HCEC 1CT (cell line): ENCODE data around the gene NDNF.
A peak's percentile ranks its signal among the peaks of the same experiment; 100 is the strongest.

Source experiments
- DNase-seq: peaks from one replicate; pipeline ENCODE4 v3.0.0-alpha.2; 2017

Gene NDNF, protein sequence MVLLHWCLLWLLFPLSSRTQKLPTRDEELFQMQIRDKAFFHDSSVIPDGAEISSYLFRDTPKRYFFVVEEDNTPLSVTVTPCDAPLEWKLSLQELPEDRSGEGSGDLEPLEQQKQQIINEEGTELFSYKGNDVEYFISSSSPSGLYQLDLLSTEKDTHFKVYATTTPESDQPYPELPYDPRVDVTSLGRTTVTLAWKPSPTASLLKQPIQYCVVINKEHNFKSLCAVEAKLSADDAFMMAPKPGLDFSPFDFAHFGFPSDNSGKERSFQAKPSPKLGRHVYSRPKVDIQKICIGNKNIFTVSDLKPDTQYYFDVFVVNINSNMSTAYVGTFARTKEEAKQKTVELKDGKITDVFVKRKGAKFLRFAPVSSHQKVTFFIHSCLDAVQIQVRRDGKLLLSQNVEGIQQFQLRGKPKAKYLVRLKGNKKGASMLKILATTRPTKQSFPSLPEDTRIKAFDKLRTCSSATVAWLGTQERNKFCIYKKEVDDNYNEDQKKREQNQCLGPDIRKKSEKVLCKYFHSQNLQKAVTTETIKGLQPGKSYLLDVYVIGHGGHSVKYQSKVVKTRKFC

DNA sequence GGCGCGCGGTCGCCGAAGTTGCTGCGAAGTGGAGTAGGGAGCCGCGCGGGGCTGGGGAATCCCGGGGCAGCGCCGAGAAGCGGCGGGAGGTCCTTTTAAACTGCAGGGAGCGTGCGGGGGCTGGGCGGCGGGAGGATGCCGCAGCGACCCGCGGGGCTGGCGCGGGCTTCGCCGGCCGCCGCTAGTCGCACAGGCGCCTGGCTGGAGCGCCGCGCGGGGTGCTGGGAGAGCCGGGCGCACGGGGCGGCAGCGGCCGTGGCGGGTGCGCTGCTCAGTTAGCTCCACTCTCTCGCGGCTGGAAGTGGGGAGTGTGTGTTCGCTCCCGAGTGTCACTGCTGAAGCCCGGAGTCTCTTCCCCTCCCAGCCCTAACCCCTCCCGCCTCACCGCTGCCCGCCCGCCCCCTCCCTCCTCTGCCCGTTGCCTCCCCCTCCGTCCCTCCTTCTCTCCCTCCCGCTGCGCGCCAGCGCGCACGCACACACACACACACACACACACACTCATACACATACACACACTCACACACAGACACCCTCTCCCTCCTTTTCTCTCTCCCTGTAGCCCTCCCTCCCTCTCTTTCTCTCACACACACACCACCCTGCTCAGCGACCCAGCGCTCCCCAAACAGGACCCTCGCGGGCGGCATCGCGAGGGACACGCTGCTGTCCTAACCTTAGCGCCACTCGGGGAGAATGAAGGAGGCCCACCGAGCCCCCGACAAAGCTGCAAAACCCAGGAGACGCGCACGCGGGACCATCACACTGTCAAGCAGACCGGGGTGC is at the start of gene NDNF:
TSS of gene NDNF (minus strand) at position 312 of the 780 bp plus-strand sequence. CDS start 26,698 bp downstream, outside the sequence.
- DNase-seq, result peak; percentile 6

DNA sequence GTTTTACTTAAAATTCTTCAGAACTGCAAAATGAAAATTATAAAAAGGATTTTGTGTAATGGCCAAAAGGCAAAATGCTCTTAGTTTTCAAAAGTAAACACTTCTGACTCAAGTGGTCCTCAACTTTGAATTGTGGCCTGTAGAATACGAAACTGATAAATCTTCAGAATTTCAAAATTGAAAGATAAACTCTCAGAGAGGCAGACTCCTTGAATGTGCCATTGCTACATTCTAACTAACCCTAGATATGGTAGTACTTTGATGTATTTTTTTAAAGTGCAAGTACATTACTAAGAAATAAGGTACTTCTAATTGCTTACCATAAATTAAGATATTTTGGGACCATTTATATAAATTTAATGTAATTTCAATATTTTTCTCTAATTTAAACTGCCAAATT is 47.4 kb upstream of the NDNF start:
- no peak for DNase-seq

DNA sequence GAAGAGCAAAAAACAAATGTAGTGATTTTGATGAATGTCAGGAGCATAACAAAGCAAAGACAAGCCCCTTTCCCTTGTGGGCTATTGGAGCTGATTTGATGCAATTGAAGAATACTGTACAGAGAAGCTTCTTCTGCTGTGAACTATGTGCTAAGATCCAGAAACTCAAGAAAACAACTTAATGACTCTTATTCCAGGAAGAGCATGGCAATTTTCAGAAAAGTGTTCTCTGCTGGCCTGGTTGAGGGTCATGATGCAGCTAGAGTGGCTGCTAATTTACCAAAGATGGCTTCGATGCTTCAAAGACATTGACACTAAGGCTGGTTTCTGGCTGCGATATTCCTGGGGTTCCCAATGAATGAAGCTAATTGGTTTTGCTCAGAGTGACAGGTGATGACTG is 46.0 kb upstream of the NDNF start:
- no peak for DNase-seq

DNA sequence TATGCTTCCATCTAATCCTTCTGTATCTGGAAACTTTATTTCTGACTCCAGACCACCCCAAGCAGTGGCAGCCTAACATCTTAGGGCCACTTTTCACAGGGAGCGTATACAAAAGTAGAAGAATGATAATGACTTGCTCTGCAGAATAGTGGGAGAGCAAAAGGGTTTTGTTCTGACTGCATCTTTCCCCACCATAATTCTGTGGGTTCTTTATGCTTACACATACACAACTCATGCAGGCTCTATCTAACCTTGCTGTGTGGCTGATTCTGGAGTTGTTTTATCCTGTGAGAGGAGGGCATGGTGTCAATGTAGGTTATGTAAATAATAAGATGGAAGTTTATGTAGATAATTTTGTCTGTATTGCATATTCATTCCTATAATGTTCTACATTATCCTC is 42.4 kb upstream of the NDNF start:
- no peak for DNase-seq

DNA sequence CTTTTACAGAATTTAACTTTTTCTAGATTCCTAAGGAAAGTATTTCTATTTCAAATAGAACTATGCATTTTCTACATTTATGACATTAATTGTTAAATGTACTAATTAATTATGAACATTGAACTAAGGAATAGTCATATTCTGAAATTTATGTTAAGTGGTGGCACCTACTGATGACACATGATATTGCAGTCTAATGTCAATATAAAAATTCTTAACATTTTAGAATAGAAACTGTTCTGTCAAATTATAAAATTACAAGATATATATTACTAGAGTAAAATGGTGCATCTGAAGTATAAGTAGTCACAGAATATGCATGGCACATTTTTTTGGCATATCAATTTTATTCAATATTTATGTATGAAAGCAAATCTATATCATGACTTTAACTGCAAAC is 40.2 kb upstream of the NDNF start:
- no peak for DNase-seq

DNA sequence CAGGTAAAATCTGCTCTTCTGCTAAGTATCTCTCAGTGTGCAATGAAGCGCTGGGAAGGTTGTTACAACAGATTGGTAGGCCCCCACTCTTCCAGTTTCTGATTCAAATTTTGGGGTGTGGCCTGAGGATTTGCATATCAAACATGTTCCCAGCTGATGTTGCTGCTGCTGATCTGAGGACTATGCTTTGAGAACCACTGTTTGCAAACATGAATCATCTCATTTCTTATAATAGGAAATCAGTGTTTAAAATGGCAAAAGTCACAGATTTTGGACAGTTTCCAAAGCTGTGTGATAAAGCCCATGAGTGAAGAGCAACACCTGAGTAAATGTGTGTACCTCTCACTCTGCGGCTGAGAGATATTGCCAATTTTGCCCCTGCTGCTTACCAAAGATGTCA is 36.2 kb upstream of the NDNF start:
- no peak for DNase-seq

DNA sequence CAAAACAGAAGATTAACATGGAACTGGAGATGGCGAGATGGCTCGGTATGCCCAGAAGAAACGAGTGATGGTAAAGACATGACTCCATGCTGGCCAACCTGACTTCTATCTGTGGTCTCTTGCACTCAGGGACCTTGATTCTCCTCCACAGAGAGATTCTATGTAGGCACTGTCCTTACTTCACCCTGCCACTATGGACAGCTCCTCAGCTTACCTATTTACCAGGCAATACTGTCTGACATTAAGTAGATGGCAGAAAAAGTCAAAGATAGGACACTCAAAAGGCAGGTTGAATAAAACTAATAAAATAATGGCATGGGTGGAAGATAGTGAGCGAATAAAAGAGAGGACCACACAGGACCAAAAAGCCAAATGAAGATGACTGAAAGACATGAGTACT is 35.2 kb upstream of the NDNF start:
- DNase-seq, result no peak

DNA sequence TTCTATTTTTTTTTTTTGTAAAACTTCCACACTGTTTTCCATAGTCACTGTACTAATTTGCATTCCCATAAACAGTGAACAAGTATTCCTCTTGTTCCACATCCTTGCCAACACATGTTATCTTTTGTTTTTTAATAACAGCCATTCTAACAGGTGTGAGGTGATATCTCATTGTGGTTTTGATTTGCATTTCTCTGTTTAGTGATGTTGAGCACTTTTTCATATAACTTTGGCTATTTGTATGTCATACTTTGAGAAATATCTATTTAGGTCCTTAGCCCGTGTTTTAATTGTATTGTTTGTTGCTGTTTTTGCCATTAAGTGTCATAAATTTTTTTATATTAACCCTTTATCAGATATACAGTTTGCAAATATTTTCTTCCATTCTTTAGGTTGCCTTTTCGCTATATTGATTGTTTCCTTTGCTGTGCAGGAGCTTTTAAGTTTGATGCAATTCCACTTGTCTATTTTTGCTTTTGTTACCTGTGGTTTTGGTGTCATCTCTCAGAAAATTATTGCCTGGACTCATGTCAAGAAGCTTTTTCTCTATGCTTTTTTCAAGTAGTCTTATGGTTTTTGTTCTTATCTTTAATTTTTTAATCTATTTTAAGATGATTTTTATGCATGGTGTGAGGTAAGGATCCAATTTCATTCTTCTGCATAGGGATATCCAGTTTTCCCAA is 27.9 kb upstream of the NDNF start:
- no peak for DNase-seq

DNA sequence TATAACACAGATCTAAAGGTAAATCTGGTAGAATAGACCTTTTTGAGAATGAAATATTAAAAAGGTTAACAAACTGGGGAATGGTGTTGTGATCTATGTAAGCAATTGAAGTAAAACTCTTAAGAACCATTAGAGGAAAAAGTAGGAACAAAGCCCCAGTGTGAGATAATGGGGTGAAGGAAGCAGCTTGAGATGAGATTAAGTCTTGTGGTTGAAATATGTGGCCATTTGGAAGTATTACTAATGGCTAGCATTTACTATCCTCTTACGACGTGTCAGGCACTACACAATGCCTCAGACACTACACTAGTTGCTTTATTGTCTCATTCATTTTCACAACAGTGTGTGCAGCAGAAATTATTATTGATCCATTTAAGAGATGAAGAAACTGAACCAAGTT is 25.9 kb upstream of the NDNF start:
- no peak for DNase-seq

DNA sequence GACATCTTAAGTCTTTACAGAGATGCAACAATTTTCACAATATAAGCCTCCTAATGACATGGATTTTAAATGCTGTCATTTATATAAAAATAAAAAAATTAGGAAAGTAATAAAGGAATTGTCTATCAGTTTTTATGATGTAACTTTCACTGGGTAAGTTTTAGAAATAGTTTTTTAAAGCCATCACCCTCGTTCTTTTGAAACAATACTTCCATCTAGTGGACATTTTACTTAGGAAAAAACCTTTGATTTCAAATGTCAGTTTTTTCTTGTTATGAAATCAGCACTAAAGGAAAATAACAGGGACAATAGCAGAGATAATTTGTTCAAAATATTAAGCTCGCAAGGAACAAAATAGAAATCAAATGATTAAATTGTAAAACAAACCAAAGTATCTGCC is 24.3 kb upstream of the NDNF start:
- peak; percentile 18 for DNase-seq

DNA sequence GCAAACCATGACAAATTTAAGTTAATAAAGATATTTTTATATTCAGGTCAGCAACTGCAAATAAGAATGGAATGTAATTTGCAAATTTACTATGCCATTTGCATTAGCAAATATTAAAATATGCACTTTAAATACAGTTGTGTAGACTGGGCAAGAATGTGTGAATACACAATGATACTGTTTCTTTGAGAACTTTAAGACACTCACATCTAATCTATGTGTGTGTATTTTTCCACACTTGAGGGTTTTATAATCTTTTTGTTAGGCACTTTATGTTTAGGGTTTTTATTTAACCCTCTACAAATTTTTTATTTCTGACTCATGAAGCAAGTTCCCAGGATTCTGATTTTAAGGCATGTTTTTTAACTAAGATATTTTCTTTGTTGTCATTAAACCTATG is 23.9 kb upstream of the NDNF start:
- DNase-seq, result no peak

DNA sequence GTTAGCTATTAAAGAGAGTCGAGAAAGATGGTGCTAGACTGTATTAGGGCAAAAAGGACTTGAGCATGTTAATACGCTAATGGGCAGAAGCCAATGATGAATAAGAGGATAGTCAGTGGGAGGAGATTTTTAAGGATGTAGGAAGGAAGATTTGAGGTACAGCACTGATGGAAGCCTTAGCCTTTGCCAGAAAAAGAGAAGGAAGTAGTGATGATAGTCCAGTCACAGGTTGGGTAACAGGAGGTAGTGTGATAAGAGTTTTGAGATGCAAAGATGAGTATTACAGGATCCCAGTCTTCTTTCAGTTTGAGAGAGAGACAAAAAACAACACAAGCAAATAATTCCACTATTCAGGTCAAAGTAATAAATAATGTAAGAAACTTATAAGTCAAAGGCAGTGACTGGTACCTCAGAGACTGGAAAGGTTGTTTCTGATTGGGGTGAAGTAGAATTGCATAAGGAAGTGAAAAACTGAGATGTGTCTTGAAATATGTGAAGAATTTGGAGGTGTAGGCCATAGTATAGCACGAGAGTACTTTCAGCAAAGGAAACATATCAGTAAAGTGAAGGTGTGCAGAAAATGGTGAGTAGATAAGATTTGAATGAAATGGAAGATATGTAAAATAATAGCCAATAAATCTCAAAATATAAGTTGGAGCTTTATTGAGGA is 22.1 kb upstream of the NDNF start:
- DNase-seq, result no peak

DNA sequence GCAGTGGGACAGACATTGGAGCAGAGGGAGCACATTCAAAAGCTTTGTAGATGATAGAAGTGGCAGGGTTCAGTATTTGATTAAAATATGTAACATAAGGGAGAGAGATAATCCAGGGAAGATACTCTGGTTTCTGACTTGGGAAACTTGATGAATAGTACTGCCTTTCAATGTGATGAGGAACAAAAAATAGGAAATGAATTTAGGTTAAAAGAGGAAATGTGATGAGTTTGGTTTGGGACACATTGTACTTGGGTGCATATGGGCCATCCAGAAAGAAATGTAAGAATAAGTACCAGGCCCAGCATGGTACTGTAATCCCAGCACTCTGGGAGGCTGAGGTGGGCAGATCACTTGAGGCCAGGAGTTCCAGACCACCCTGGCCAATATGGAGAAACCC is 20.9 kb upstream of the NDNF start:
- no peak for DNase-seq

DNA sequence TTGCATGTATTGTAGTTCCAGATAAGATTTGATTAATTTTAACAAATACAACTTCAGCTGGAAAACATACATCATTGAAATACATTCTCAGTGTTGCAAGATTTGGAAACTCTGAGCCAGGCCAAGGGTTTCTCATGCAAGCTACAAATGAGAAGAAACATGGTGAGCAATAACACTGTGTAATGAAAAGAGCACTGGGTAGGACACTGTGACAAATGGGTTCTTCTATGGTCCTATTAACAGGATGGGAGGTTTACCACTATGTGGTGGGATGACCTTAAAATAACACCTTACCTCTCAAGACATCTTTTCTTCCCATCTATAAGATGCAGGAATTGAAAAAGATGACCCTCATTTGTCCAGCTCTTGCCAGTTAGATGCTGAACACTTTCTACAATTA is 19.6 kb upstream of the NDNF start:
- DNase-seq, result no peak

DNA sequence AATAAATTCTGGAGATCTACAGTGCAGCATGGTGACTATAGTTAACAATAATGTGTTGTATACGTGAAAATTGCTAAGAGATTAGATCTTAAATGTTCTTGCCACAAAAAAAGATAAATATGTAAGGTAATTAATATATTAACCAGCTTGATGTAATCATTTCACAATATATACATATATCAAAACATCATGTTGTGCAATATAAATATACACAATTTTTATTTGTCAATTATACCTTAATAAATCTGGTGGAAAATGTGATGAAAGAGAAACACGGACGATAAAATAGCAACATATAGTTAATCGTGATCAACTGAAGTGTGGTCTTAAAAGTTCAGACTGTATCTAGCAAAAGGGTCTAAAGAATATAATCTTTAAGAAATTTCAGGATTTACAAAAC is 16.5 kb upstream of the NDNF start:
- DNase-seq, result no peak

DNA sequence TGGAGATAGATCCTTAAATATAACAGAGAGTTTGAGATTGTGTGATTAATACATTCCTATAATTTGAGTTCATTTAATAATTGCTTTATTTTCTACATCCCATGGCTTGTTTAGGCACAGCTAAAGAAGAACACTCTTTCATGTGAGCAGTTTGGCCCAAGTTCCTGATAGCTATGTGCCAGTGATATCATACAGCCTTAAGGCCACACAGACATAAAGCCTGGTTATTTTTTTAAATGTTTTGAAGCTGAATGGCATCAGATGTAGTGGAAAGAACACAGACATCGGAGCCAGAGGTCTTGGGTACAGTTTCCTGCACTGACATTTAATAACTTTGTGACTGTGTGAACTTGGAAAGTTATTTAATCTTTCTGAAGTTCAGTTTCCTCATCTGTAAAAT is 7.0 kb upstream of the NDNF start:
- no peak for DNase-seq

DNA sequence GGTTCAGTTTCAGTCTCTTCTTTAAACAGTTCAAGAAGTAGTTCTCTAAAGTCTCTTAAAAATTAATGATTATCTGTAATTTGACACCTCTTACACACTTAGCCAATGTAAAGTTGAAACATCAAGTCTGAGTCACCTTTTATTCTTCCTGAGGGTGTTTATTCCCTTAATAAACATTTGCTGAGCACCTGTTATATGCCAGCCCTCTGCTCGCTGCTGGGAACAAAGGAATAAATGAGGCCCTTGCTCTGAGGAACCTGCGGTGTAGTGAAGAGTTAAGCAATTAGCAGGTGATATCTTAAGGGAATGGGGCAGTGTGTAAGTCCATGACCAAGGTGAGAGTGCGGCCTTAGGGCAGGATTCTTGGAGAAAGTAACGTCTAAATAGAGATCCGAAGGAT is 5.2 kb upstream of the NDNF start:
- DNase-seq, result no peak

DNA sequence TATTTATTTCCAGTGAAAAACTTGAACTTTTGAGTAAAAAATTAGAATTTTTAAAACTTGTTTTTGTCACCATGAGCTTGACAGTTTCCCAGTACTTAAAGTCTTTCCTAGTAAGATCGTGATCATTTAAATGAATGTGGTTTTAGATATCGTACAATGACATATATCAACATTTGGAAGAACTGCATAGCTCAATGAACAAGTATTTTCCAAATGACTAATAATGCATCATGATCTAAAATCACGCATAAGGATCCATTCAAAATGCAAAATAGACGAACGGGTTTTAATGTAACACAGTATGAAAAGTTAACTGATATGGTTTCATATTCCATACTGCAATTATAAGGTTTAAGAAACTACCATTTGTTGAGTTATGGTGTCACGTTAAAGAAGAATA is 4.1 kb upstream of the NDNF start:
- DNase-seq, result no peak

DNA sequence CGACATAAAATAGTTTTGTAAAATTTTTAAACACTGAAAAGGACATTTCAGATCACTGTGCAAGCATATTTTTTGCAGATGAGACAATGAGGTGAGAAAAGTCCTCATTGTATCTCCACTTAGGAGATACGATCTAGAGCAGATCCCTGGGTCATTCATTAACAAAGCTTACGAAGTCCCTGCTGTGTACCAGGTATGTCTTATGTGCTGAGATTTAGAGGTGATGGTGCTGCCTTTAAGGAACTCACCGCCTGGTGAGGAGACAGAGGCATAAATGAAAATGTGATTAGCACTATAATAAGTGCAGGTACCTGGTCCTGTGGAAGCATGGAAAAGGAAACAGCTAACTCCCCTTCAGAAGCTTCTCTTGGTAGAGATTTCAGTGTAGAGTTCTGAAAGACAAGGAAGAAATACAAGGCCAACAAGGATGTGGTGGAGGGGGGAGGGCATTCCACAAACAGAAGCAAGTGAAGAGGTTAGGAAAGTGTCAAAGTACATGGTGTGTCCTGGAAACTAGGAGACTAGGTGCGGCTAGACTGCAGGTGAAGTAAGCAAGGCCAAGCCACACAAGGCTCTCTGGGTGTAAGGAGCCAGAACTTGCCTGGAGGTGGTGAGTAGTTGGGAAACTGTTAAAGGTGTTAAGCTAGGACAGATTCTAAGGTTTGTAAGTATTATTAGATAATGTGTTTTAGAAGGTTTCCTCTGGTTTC is 1.5 kb upstream of the NDNF start:
- DNase-seq, result no peak

DNA sequence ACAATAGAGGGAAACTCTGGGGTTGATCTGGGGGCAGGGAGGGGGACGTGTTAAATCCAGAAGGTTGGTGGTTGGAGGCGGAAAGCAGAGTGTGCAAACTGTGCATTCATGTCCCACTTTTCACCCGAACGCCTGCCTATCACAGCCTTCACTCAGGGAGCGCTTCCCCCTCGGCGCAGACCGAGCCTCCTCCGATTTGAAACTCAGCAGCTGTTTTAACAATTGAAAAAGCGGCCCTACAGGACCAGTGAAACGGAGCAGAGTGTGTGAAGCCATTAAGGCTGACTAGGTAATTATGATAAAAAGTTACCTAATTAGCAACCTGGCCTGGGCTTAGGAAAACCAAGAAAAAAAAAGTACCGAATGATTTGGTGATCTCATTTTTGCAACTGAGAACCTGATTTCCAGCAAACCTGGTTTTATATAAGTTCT is 685 bp upstream of the NDNF start:
- DNase-seq, result no peak

DNA sequence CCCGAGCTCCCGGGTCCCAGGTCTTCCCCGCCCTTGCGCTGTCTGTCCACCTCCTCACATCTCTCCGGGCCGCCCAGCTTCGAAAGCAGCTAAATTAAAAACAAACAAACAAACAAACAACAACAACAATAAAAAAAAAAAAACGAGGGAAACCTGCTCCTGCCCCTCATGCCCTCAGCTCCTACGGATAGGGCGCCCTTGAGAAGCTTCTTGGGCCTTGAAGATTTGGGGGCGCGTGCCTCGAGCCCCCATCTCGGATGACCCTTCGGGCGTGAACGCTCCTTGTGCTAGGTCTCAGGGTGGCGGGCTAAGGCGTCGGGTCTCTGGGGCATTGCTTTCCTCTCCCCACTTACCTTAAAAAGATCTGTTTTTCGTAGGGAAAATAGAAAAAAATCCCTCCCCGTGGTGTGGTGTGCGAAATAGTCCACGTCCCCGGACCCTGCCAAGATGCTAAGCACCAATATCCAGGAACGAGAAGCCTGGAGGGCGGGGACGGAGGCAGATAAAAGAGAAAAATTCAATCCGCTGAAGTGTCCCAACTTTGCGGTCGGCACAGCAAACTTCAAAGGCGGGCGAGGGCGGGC is 603 bp downstream of the NDNF start:
- no peak for DNase-seq
